GM12891 (cell line): ENCODE measurements around the gene ZSCAN16.

Source experiments
- PAX5 ChIP-seq: IDR thresholded peaks from 2 replicates; pipeline ENCODE4 v1.6.1; 2011; ENCODE audit warnings: low read length, moderate library complexity, mild to moderate bottlenecking; ENCODE audit not compliant: insufficient read depth, severe bottlenecking
- POLR2A ChIP-seq: IDR thresholded peaks from 2 replicates; pipeline ENCODE4 v1.6.1; 2011; ENCODE audit warnings: low read depth, low read length, control low read depth
- POLR2AphosphoS5 ChIP-seq: IDR thresholded peaks from 2 replicates; pipeline ENCODE4 v1.6.1; 2011; ENCODE audit warnings: low read depth, low read length, control low read depth
- POU2F2 ChIP-seq: IDR thresholded peaks from 2 replicates; pipeline ENCODE4 v1.6.1; 2011; ENCODE audit warnings: low read depth, mild to moderate bottlenecking, control low read depth, low read length, moderate library complexity
- SPI1 ChIP-seq: IDR thresholded peaks from 2 replicates; pipeline ENCODE4 v1.6.1; 2011; ENCODE audit warnings: low read depth, low read length, control low read depth
- TAF1 ChIP-seq: IDR thresholded peaks from 2 replicates; pipeline ENCODE4 v1.6.1; 2011; ENCODE audit warnings: low read depth, low read length, control low read depth

- TF ChIP-seq PAX5 (no peak), POLR2A (no peak), TAF1 (no peak), POLR2AphosphoS5 (no peak), POU2F2 (no peak), SPI1 (no peak)
Observed at GRCh38 chr6:28167926-28168325, 43.5 kb downstream of the ZSCAN16 start.
